AG04450 (cell line): ENCODE results near the gene MYBL2. TPM values are rescaled to one million over a fixed set of nuclear protein-coding genes. Genes with fewer than 3 reads are reported as not detected.
A peak's percentile ranks its signal among the peaks of the same experiment; 100 is the strongest.

Experiments used
- CTCF ChIA-PET: fragments of 300-600, 350-600 bp; formaldehyde crosslinking; extraction: SDS; loops from one replicate; lab custom pipeline; 2022; ENCODE audit warnings: antibody characterized with exemption, inconsistent platforms; lab: Charles Lee
- POLR2A ChIA-PET: fragments of 350-600 bp; formaldehyde crosslinking; extraction: SDS; loops from one replicate; lab custom pipeline; 2021; ENCODE audit warnings: antibody characterized with exemption, inconsistent platforms; lab: Yijun Ruan, JAX
- DNase-seq: peaks from one replicate; pipeline ENCODE4 v3.0.0-alpha.2; 2011; ENCODE audit warnings: low read depth, low spot score
- H3K27ac ChIP-seq: one replicate; pipeline ENCODE4 v1.5.1; 2012; ENCODE audit warnings: low read depth, low read length, control low read depth
- H3K27me3 ChIP-seq: one replicate; pipeline ENCODE4 v1.6.0; 2012; ENCODE audit warnings: low read length; ENCODE audit not compliant: control insufficient read depth, insufficient read depth
- H3K4me3 ChIP-seq: 2 replicates; pipeline ENCODE4 v1.5.1; 2011; ENCODE audit warnings: mild to moderate bottlenecking, low read depth, low read length, control low read depth
- H3K9me3 ChIP-seq: 2 replicates; pipeline ENCODE4 v1.5.1; 2012; ENCODE audit warnings: low read length; ENCODE audit not compliant: control insufficient read depth, insufficient read depth
- polyA plus RNA-seq: library from polyadenylated mRNA; depleted of rRNA; stranded (reverse); fragments of >200 nt; gene quantifications from 2 replicates; pipeline ENCODE4 v1.2.3, GENCODE V29; 2011
- TF ChIP-seq, protein P1 (sequence below): IDR thresholded peaks from 2 replicates; pipeline ENCODE4 v1.5.1; 2011; ENCODE audit warnings: low read depth, low read length, control low read depth, inconsistent platforms

MYBL2 gene
- polyA plus RNA-seq, 1 experiment: 1.7 TPM

DNA sequence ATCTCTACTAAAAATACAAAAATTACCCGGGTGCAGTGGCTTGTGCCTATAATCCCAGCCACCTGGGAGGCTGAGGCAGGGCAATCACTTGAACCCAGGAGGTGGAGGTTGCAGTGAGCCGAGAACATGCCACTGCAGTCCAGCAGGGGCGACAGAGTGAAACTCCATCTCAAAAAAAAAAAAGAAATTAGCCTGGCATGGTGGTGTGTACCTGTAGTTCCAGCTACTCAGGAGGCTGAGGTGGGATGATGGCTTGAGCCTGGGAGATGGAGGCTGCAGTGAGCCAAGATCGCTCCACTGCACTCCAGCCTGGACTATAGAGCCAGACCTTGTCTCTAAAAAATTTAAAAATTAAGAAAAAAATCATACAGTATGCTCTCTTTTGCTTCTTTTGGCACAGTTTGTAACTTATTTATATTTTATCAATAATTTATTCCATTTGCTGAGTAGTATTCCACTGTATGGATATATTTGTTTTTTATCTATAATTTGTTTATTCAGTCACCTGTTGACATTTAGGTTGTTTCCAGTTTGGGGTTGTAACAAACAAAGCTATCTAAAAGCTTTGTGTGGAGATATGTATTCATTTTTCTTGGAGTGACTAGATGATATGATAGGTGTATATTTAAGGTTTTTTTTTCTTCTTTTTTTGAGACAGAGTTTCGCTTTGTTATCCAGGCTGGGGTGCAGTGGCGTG lies 8.0 kb upstream of the MYBL2 start:
- no peak for DNase-seq
- H3K4me3 ChIP-seq: no peak overlapping the region
- POLR2A ChIA-PET: interaction anchor here (0.6 kb wide), 1 partner anchor 191 kb away, joined by 9 read pairs; no protein-coding TSS in a partner anchor
- H3K27me3 ChIP-seq: no peaks in the 10 kb centered on the region
- TF ChIP-seq, protein P1, sequence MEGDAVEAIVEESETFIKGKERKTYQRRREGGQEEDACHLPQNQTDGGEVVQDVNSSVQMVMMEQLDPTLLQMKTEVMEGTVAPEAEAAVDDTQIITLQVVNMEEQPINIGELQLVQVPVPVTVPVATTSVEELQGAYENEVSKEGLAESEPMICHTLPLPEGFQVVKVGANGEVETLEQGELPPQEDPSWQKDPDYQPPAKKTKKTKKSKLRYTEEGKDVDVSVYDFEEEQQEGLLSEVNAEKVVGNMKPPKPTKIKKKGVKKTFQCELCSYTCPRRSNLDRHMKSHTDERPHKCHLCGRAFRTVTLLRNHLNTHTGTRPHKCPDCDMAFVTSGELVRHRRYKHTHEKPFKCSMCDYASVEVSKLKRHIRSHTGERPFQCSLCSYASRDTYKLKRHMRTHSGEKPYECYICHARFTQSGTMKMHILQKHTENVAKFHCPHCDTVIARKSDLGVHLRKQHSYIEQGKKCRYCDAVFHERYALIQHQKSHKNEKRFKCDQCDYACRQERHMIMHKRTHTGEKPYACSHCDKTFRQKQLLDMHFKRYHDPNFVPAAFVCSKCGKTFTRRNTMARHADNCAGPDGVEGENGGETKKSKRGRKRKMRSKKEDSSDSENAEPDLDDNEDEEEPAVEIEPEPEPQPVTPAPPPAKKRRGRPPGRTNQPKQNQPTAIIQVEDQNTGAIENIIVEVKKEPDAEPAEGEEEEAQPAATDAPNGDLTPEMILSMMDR: no peak
- H3K9me3 ChIP-seq: no peaks in the 10 kb centered on the region
- H3K27ac ChIP-seq: no peak overlapping the region
- CTCF ChIA-PET: interaction anchor here (0.6 to 1.0 kb wide), 3 partner anchors 9 to 91 kb away, joined by 3 read pairs; no protein-coding TSS in a partner anchor

DNA sequence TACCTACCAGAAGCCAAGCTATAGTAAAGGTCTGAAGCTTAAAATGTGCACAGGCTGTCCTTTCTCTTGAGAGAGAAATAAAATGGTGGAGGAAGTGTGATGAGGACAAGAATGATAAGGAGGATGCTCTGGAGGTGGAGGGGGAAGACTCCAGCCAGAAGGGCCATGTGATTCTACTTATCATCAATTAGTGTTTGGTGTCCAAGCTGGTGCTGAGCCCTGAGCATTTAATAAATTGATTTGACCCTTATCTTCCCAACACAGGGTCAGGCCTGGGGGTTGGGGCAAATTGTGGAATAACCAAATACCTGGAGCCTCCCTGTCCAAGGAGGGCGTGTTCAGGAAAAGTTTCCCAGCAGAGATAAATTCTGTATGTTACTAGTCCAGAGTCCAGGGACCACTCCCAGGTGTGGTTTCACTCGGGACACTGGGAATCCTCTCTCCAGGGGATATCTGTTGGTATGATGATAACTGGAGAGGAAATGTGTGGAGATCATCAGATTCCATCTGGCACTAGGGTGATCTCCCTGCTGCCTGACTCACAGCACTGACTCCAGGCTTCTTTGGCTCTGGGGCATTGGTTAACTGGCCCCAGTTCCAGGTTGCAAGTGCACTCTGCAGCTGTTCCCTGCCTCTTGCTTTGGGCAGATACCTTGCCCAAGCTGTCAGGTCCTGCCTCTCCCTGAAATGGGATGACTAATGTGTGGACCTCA lies 3.8 kb upstream of the MYBL2 start:
- Histone ChIP-seq H3K27ac (no peak overlapping the region), H3K9me3 (no peaks in the 10 kb centered on the region), H3K4me3 (no peak overlapping the region), H3K27me3 (peaks cover 6% of the 10 kb centered on the region)
- POLR2A ChIA-PET: interaction anchor here (1.0 kb wide), 1 partner anchor 72 kb away, joined by 4 read pairs; the partner anchor contains the start of gene IFT52
- TF ChIP-seq, protein P1: no peak
- DNase-seq: no peak
- CTCF ChIA-PET: no interaction called here

- Histone ChIP-seq H3K27me3 (peaks cover 6% of the 10 kb centered on the region), H3K27ac (no peak overlapping the region), H3K9me3 (no peaks in the 10 kb centered on the region), H3K4me3 (no peak overlapping the region)
- TF ChIP-seq, protein P1: no peak
- POLR2A ChIA-PET: no interaction called here
- CTCF ChIA-PET: interaction anchor here (0.7 kb wide), 1 partner anchor 439 kb away, joined by 4 read pairs; no protein-coding TSS in a partner anchor
- DNase-seq: no peak
These were observed 1.3 kb upstream of the MYBL2 start for GRCh38 chr20:43665466-43666176.

DNA sequence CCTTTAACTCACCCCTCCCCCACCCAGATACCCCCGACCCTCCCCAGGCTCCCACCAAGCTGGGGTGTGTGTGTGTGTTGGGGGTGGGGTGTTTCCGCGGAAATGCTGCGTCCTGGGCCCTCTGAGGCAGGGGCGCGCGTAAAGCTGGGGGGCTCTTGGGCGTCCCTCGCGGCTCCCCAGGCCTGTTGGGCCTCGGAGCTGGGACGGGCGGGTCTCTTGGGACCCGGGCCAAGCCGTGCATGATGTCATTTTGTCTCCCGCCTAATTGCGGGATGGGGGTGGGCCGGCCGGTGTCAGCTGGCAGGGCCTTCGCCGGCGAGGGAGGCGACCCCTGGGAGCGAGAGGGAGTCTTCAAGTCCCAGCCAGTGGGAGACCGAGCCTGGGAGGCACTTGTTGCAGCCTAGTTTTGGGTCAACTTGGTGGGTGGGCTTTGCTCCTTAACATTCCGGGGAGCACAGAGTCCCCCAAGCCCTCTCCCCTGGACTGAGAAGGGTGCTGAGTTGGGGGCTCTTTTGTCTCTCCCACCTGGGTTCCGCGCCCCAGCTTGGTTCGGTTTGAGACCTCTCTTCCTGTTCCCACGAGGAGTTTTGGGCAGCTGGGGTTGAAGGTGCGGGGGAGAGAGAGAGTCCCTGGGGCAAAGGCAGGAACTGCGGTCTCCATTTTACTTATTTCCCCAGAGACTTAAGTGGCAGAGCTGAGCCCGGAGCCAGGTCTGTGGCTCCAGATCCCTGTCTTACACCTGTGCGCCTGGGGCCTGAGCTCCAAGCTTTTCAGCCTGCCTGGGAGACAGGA lies 623 bp downstream of the MYBL2 start:
- peak overlapping the region; percentile 62 for H3K4me3 ChIP-seq
- peaks cover 6% of the 10 kb centered on the region for H3K27me3 ChIP-seq
- TF ChIP-seq, protein P1: no peak
- H3K9me3 ChIP-seq: no peaks in the 10 kb centered on the region
- no peak for DNase-seq
- no peak overlapping the region for H3K27ac ChIP-seq
- POLR2A ChIA-PET: no interaction called here
- CTCF ChIA-PET: interaction anchor here (0.8 kb wide), 1 partner anchor 8 kb away, joined by 3 read pairs; no protein-coding TSS in a partner anchor
